GM23248 (cell line): Measurements from ENCODE around the gene CHI3L2. TPM values are rescaled to one million over a fixed set of nuclear protein-coding genes. Genes with fewer than 3 reads are reported as not detected.
"Not testable (repeated sequence)": the region's sequence is repeated elsewhere in the genome, so short reads cannot be mapped to it uniquely, and the experiment has no call there.

Experiments
- DNase-seq: peaks from one replicate; pipeline ENCODE4 v3.0.0-alpha.2; 2015
- H2AFZ ChIP-seq: fragments of 200-600 bp; sonication (generic); 2 replicates; pipeline ENCODE4 v1.6.1; 2016; ENCODE audit warnings: antibody characterized with exemption
- H3F3A ChIP-seq: fragments of 200-600 bp; sonication (generic); 2 replicates; pipeline ENCODE4 v1.6.1; 2016; ENCODE audit warnings: mild to moderate bottlenecking, antibody characterized with exemption, mixed run types; ENCODE audit not compliant: insufficient read depth
- H3K27ac ChIP-seq: fragments of 200-600 bp; sonication (generic); 2 replicates; pipeline ENCODE4 v1.5.1; 2016; ENCODE audit warnings: mild to moderate bottlenecking
- H3K27me3 ChIP-seq: fragments of 200-600 bp; sonication (generic); replicated peaks from 2 replicates; pipeline ENCODE4 v1.6.1; 2016; ENCODE audit warnings: mild to moderate bottlenecking; ENCODE audit not compliant: insufficient read depth
- H3K36me3 ChIP-seq: fragments of 200-600 bp; sonication (generic); 2 replicates; pipeline ENCODE4 v1.6.1; 2016; ENCODE audit warnings: low read depth, mild to moderate bottlenecking
- H3K4me1 ChIP-seq: fragments of 200-600 bp; sonication (generic); 2 replicates; pipeline ENCODE4 v1.6.1; 2016; ENCODE audit warnings: mild to moderate bottlenecking; ENCODE audit not compliant: insufficient read depth
- H3K4me2 ChIP-seq: fragments of 200-600 bp; sonication (generic); one replicate; pipeline ENCODE4 v1.6.1; 2016; ENCODE audit warnings: mild to moderate bottlenecking; ENCODE audit not compliant: unreplicated experiment
- H3K4me3 ChIP-seq: fragments of 200-600 bp; sonication (generic); 2 replicates; pipeline ENCODE4 v1.5.1; 2016; ENCODE audit warnings: mild to moderate bottlenecking
- H3K79me2 ChIP-seq: fragments of 200-600 bp; sonication (generic); 2 replicates; pipeline ENCODE4 v1.6.1; 2016; ENCODE audit warnings: mild to moderate bottlenecking; ENCODE audit not compliant: insufficient read depth
- H3K9ac ChIP-seq: fragments of 200-600 bp; sonication (generic); 2 replicates; pipeline ENCODE4 v1.6.1; 2016; ENCODE audit warnings: mild to moderate bottlenecking
- H3K9me2 ChIP-seq: fragments of 200-600 bp; sonication (generic); 2 replicates; pipeline ENCODE4 v1.6.1; 2016; ENCODE audit warnings: mixed run types, mild to moderate bottlenecking, moderate library complexity; ENCODE audit not compliant: insufficient read depth
- H3K9me3 ChIP-seq: fragments of 200-600 bp; sonication (generic); one replicate; pipeline ENCODE4 v1.6.1; 2017; ENCODE audit warnings: low read depth
- H4K20me1 ChIP-seq: fragments of 200-600 bp; sonication (generic); 2 replicates; pipeline ENCODE4 v1.6.0; 2016; ENCODE audit not compliant: insufficient read depth
- EZH2 ChIP-seq: fragments of 200-600 bp; sonication (generic); IDR thresholded peaks from 2 replicates; pipeline ENCODE4 v1.6.1; 2018; ENCODE audit warnings: antibody characterized with exemption, mild to moderate bottlenecking; ENCODE audit not compliant: insufficient read depth, poor library complexity, severe bottlenecking
- EZH2phosphoT487 ChIP-seq: fragments of 200-600 bp; sonication (generic); IDR thresholded peaks from 2 replicates; pipeline ENCODE4 v1.6.1; 2018; ENCODE audit warnings: antibody characterized with exemption, moderate library complexity, mild to moderate bottlenecking, low read depth; ENCODE audit not compliant: insufficient read depth
- WGBS, 2 experiments: methylation state at CpG; one replicate each; pipeline ENCODE4 v1.1.6; 2015 to 2017; ENCODE audit warnings: low lambda C conversion rate in 2 of 2, low coverage in 1 of 2; ENCODE audit errors: missing lambda C conversion rate in 2 of 2; 5-methylcytosine and 5-hydroxymethylcytosine counted together
- in situ Hi-C: fragments of 300-500 bp; cut with MboI; formaldehyde crosslinking; loops from 2 replicates; pipeline ENCODE4 v1.15.0; 2020
- polyA plus RNA-seq: library from polyadenylated mRNA; unstranded; fragments of >200 nt; fragmentation: Nextera tagmentation; extraction: Ambion mirVana; gene quantifications from 2 replicates; pipeline ENCODE4 v1.2.1, GENCODE V29; 2016
- total RNA-seq: library from RNA; depleted of rRNA; stranded (reverse); fragments of >200 nt; shearing (Covaris generic); gene quantifications from 2 replicates; pipeline ENCODE4 v1.2.3, GENCODE V29; 2014

CHI3L2 gene
- total and polyA plus RNA-seq, 2 experiments from 2014 or later, result 0.55 TPM; not detected in 1

DNA sequence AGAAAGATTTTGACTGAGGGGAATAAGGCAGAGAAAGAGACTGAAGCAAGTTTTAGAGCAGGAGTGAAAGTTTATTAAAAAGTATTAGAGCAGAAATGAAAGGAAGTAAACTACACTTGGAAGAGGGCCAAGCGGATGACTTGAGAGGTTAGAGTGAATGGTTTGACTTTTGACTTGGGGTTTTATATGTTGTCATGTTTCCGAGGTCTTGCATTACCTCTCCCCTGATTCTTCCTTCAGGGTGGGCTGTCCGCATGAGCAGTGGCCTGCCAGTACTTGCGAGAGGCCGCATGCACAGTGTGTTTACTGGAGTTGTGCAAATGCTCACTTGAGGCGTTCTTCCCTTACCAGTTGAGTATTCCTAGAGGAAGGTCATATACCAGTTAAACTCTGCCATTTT is 14.1 kb upstream of the CHI3L2 start:
- no peak overlapping the region for H3K27ac ChIP-seq
- no peaks in the 10 kb centered on the region for H3K79me2 ChIP-seq
- H2AFZ ChIP-seq, result no peak overlapping the region
- in situ Hi-C loops, result loop anchor here (25.0 kb wide), 1 partner anchor 549 kb away; the partner anchor contains the start of gene DDX20
- H3K4me3 ChIP-seq, result no peak overlapping the region
- H3K4me2 ChIP-seq, result no peak overlapping the region
- 90 to 93% methylated on average over 6 of the region's 6 CpGs for WGBS, 2 experiments
- TF ChIP-seq EZH2, result no peak
- no peak for TF ChIP-seq EZH2phosphoT487
- no peaks in the 10 kb centered on the region; the same call in 1 of the 2 replicates for H3K27me3 ChIP-seq
- H3F3A ChIP-seq, result no peaks in the 10 kb centered on the region
- H3K4me1 ChIP-seq, result no peaks in the 10 kb centered on the region
- DNase-seq, result no peak
- no peak overlapping the region for H3K9ac ChIP-seq
- H3K36me3 ChIP-seq, result no peaks in the 10 kb centered on the region
- no peaks in the 10 kb centered on the region for H4K20me1 ChIP-seq
- no peaks in the 10 kb centered on the region for H3K9me2 ChIP-seq
- no peaks in the 10 kb centered on the region for H3K9me3 ChIP-seq

DNA sequence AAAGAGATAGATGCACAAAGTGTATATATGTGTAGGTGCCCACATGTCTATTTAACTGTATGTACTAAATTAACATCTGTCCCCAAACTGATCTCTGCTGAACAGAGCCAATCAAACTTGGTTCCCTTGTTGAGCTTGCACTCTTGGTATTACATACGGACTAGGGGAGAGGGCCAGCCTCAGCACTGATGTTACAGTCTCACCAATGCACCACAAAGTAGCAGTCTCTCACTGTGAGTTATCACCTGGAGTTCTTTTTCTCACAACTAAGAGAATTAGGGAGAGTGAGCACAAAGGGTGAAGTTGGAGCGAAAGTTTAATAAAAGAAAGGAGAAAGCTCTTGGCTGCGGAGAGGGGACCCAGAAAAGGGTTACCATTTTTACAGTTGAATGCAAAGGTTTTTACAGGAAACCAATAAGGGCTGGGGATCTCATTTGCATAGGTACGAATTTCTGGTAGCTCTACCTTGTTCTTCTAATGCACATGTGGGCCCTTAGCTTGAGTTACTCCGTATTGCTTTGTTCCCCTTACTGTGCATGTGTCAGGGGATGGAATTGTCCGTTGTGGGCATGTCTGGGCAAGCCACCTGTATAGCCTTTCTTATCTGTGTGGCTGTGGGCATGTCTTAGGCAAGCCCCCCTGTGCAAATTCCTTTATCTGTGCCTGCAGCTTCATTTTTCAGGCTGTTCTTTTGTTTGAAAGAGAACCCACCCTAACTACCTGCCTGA is 13.3 kb upstream of the CHI3L2 start:
- Histone ChIP-seq H3K27me3 (no peaks in the 10 kb centered on the region; the same call in 1 of the 2 replicates), H3K4me3 (no peak overlapping the region), H3K4me1 (no peaks in the 10 kb centered on the region), H3K9ac (no peak overlapping the region), H3K79me2 (no peaks in the 10 kb centered on the region), H3K4me2 (no peak overlapping the region), H3K9me3 (no peaks in the 10 kb centered on the region), H3K9me2 (no peaks in the 10 kb centered on the region), H3F3A (no peaks in the 10 kb centered on the region), H2AFZ (no peak overlapping the region), H3K27ac (no peak overlapping the region), H4K20me1 (no peaks in the 10 kb centered on the region), H3K36me3 (no peaks in the 10 kb centered on the region)
- WGBS, 2 experiments, result 58% methylated on average over 6 of the region's 6 CpGs
- TF ChIP-seq EZH2 (no peak), EZH2phosphoT487 (no peak)
- no peak for DNase-seq
- in situ Hi-C loops, result loop anchor here (25.0 kb wide), 1 partner anchor 548 kb away; the partner anchor contains the start of gene DDX20

- 90 to 91% methylated on average over 7 of the region's 7 CpGs for WGBS, 2 experiments
- Histone ChIP-seq H3K27me3 (no peaks in the 10 kb centered on the region; the same call in 1 of the 2 replicates), H3K9me2 (no peaks in the 10 kb centered on the region), H3K9me3 (no peaks in the 10 kb centered on the region), H3K27ac (no peak overlapping the region), H2AFZ (no peak overlapping the region), H3F3A (no peaks in the 10 kb centered on the region), H3K79me2 (no peaks in the 10 kb centered on the region), H3K4me3 (no peak overlapping the region), H4K20me1 (no peaks in the 10 kb centered on the region), H3K9ac (no peak overlapping the region), H3K4me1 (no peaks in the 10 kb centered on the region), H3K4me2 (no peak overlapping the region), H3K36me3 (no peaks in the 10 kb centered on the region)
- TF ChIP-seq EZH2phosphoT487 (no peak), EZH2 (no peak)
- no peak for DNase-seq
- in situ Hi-C loops, result loop anchor here (25.0 kb wide), 1 partner anchor 547 kb away; the partner anchor contains the start of gene DDX20
These were observed 12.6 kb upstream of the CHI3L2 start for GRCh38 chr1:111214884-111215283.

- H3K4me1 ChIP-seq, H3K9me3 ChIP-seq, H3K27ac ChIP-seq, H3K9me2 ChIP-seq, H3K79me2 ChIP-seq, H3K27me3 ChIP-seq, H3K9ac ChIP-seq, H4K20me1 ChIP-seq, H3F3A ChIP-seq, H2AFZ ChIP-seq, DNase-seq, H3K4me2 ChIP-seq, H3K36me3 ChIP-seq, H3K4me3 ChIP-seq: not testable (repeated sequence)
- 38 to 42% methylated on average over 2 of the region's 2 CpGs for WGBS, 2 experiments
- in situ Hi-C loops, result loop anchor here (25.0 kb wide), 1 partner anchor 547 kb away; the partner anchor contains the start of gene DDX20
These were observed 12.2 kb upstream of the CHI3L2 start for GRCh38 chr1:111215285-111215684.
